H9 (cell line): ENCODE data around the gene KRR1. TPM values are rescaled to one million over a fixed set of nuclear protein-coding genes. Genes with fewer than 3 reads are reported as not detected.

ENCODE experiments used
- DNase-seq: peaks from one replicate; pipeline ENCODE4 v3.0.0-alpha.2; 2017
- H2AFZ ChIP-seq: one replicate; pipeline ENCODE4 v1.6.1; 2013; ENCODE audit warnings: mild to moderate bottlenecking, low read length, control low read depth, moderate library complexity
- H2AK5ac ChIP-seq: 2 replicates; pipeline ENCODE4 v1.6.1; 2013; ENCODE audit warnings: low read length, control low read depth, mixed read lengths; ENCODE audit not compliant: insufficient read length
- H2BK120ac ChIP-seq: one replicate; pipeline ENCODE4 v1.6.1; 2013; ENCODE audit warnings: low read depth, mild to moderate bottlenecking, low read length, control low read depth, inconsistent platforms; ENCODE audit not compliant: poor library complexity, severe bottlenecking
- H2BK12ac ChIP-seq: 2 replicates; pipeline ENCODE4 v1.6.1; 2013; ENCODE audit warnings: low read length, control low read depth, mixed read lengths, low read depth; ENCODE audit not compliant: insufficient read length
- H2BK15ac ChIP-seq: 2 replicates; pipeline ENCODE4 v1.6.1; 2013; ENCODE audit warnings: low read depth, low read length, control low read depth
- H2BK20ac ChIP-seq: one replicate; pipeline ENCODE4 v1.6.1; 2013; ENCODE audit warnings: low read depth, mild to moderate bottlenecking, low read length, control low read depth, inconsistent platforms; ENCODE audit not compliant: poor library complexity, severe bottlenecking
- H2BK5ac ChIP-seq: 2 replicates; pipeline ENCODE4 v1.6.1; 2013; ENCODE audit warnings: low read length, control low read depth, mixed read lengths; ENCODE audit not compliant: insufficient read length
- H3K14ac ChIP-seq: 2 replicates; pipeline ENCODE4 v1.6.1; 2013; ENCODE audit warnings: low read length, control low read depth; ENCODE audit not compliant: insufficient read depth
- H3K18ac ChIP-seq: 2 replicates; pipeline ENCODE4 v1.6.1; 2013; ENCODE audit warnings: low read depth, mild to moderate bottlenecking, mixed read lengths, low read length, control low read depth; ENCODE audit not compliant: insufficient read length
- H3K23ac ChIP-seq: 2 replicates; pipeline ENCODE4 v1.6.1; 2013; ENCODE audit warnings: low read length, control low read depth, mixed read lengths, low read depth; ENCODE audit not compliant: insufficient read length
- H3K23me2 ChIP-seq: 2 replicates; pipeline ENCODE4 v1.6.1; 2013; ENCODE audit warnings: low read depth, mild to moderate bottlenecking, mixed read lengths, low read length, control low read depth; ENCODE audit not compliant: insufficient read length, poor library complexity, severe bottlenecking
- H3K27ac ChIP-seq: 2 replicates; pipeline ENCODE4 v1.5.1; 2013; ENCODE audit warnings: low read length, control low read depth, mixed read lengths, low read depth; ENCODE audit not compliant: insufficient read length
- H3K27me3 ChIP-seq: 2 replicates; pipeline ENCODE4 v1.6.1; 2013; ENCODE audit warnings: low read length, control low read depth, inconsistent platforms; ENCODE audit not compliant: insufficient read depth
- H3K4ac ChIP-seq: 2 replicates; pipeline ENCODE4 v1.6.1; 2013; ENCODE audit warnings: low read depth, mild to moderate bottlenecking, control low read depth, inconsistent platforms, low read length, moderate library complexity
- H3K4me1 ChIP-seq: 2 replicates; pipeline ENCODE4 v1.6.1; 2013; ENCODE audit warnings: low read length, control low read depth, inconsistent platforms; ENCODE audit not compliant: insufficient read depth
- H3K4me2 ChIP-seq: 2 replicates; pipeline ENCODE4 v1.6.1; 2013; ENCODE audit warnings: low read length, control low read depth, mixed read lengths; ENCODE audit not compliant: insufficient read length, insufficient read depth
- H3K56ac ChIP-seq: 2 replicates; pipeline ENCODE4 v1.6.1; 2013; ENCODE audit warnings: low read depth, mild to moderate bottlenecking, mixed read lengths, low read length, control low read depth; ENCODE audit not compliant: insufficient read length
- H3K79me1 ChIP-seq: 2 replicates; pipeline ENCODE4 v1.6.1; 2013; ENCODE audit warnings: low read depth, mild to moderate bottlenecking, moderate library complexity, low read length, control low read depth, inconsistent platforms; ENCODE audit not compliant: insufficient read depth, poor library complexity, severe bottlenecking
- H3K79me2 ChIP-seq: 2 replicates; pipeline ENCODE4 v1.6.1; 2013; ENCODE audit warnings: low read length, control low read depth, inconsistent platforms; ENCODE audit not compliant: insufficient read depth
- H3K9ac ChIP-seq: 2 replicates; pipeline ENCODE4 v1.6.1; 2013; ENCODE audit warnings: low read length, control low read depth, mixed read lengths; ENCODE audit not compliant: insufficient read length; ENCODE audit errors: extremely low read depth
- H3K9me3 ChIP-seq: one replicate; pipeline ENCODE4 v1.6.1; 2013; ENCODE audit warnings: low read depth, low read length, inconsistent platforms; ENCODE audit not compliant: control insufficient read depth
- H3T11ph ChIP-seq: one replicate; pipeline ENCODE4 v1.6.1; 2013; ENCODE audit warnings: mild to moderate bottlenecking, low read length, control low read depth, inconsistent platforms
- H4K20me1 ChIP-seq: one replicate; pipeline ENCODE4 v1.6.1; 2013; ENCODE audit not compliant: control insufficient read depth, insufficient read length, insufficient read depth
- H4K5ac ChIP-seq: 2 replicates; pipeline ENCODE4 v1.6.1; 2013; ENCODE audit warnings: low read depth, mild to moderate bottlenecking, mixed read lengths, low read length, control low read depth; ENCODE audit not compliant: insufficient read length
- H4K8ac ChIP-seq: replicated peaks from 2 replicates; pipeline ENCODE4 v1.6.1; 2013; ENCODE audit warnings: low read length, control low read depth, mixed read lengths, low read depth; ENCODE audit not compliant: insufficient read length
- H4K91ac ChIP-seq: 2 replicates; pipeline ENCODE4 v1.6.1; 2013; ENCODE audit warnings: low read depth, mild to moderate bottlenecking, moderate library complexity, mixed read lengths, low read length, control low read depth; ENCODE audit not compliant: insufficient read length
- H3K27ac Mint-ChIP-seq, 3 experiments: 2 replicates in 2 of 3; 3 replicates in 1 of 3; pipeline ENCODE4 v1.8.0; 2020 to 2021; ENCODE audit warnings: mixed read lengths in 3 of 3, mild to moderate bottlenecking in 1 of 3, moderate library complexity in 1 of 3
- H3K27me3 Mint-ChIP-seq: 2 replicates; pipeline ENCODE4 v1.8.0; 2021; ENCODE audit warnings: low read depth, mild to moderate bottlenecking, moderate library complexity, mixed read lengths
- H3K36me3 Mint-ChIP-seq, 3 experiments: 2 replicates in 2 of 3; 3 replicates in 1 of 3; pipeline ENCODE4 v1.8.0; 2020 to 2021; ENCODE audit warnings: low read depth in 3 of 3, mixed read lengths in 3 of 3; ENCODE audit not compliant: insufficient read depth in 1 of 3
- H3K4me1 Mint-ChIP-seq, 2 experiments: 2 replicates each; pipeline ENCODE4 v1.8.0; 2020; ENCODE audit warnings: mixed read lengths in 2 of 2
- H3K4me3 Mint-ChIP-seq, 2 experiments: 2 replicates in 1 of 2; 3 replicates in 1 of 2; pipeline ENCODE4 v1.8.0; 2020 to 2021; ENCODE audit warnings: mild to moderate bottlenecking in 2 of 2, mixed read lengths in 2 of 2, moderate library complexity in 1 of 2
- H3K9me3 Mint-ChIP-seq, 2 experiments: 2 replicates in 1 of 2; 3 replicates in 1 of 2; pipeline ENCODE4 v1.8.0; 2020; ENCODE audit warnings: mild to moderate bottlenecking in 2 of 2, mixed read lengths in 2 of 2, moderate library complexity in 1 of 2
- CTCF ChIP-seq: fragments of 200-600 bp; sonication (generic); conservative IDR thresholded peaks from 3 replicates; pipeline ENCODE4 v1.8.0; 2021; ENCODE audit warnings: antibody characterized with exemption, mild to moderate bottlenecking
- WGBS: extraction: QIAGEN DNeasy Blood & Tissue Kit; methylation state at CpG from one replicate; pipeline ENCODE4 v1.1.7; 2013; ENCODE audit warnings: missing lambda C conversion rate, low lambda C conversion rate, mixed read lengths; ENCODE audit not compliant: insufficient read length; ENCODE audit errors: extremely low coverage; 5-methylcytosine and 5-hydroxymethylcytosine counted together
- total RNA-seq: library from RNA; stranded (reverse); gene quantifications from 2 replicates; pipeline ENCODE4 v1.2.1, GENCODE V29; 2021

The KRR1 gene
- total RNA-seq, 1 experiment from 2014 or later = 88.9 TPM

GRCh38 chr12:75553398-75553797 is 42.0 kb upstream of the KRR1 start:
- Mint-ChIP-seq H3K27ac (0 out of 7 replicates have a peak overlapping the region, but pooled peaks of 1 of the 3 experiments have one; percentile 36), H3K4me1 (peaks cover 20 to 29% of the 10 kb centered on the region in 2 experiments), H3K4me3 (no peak overlapping the region), H3K36me3 (no peaks in the 10 kb centered on the region), H3K27me3 (no peaks in the 10 kb centered on the region), H3K9me3 (no peaks in the 10 kb centered on the region)
- no peak overlapping the region for H3K23ac ChIP-seq
- no peak overlapping the region for H3K14ac ChIP-seq
- no peak overlapping the region for H3K27ac ChIP-seq
- H3K23me2 ChIP-seq = no peaks in the 10 kb centered on the region
- no peak overlapping the region for H3K4ac ChIP-seq
- H3K79me2 ChIP-seq = no peaks in the 10 kb centered on the region; the same call in 1 of the 2 replicates
- H3K9me3 ChIP-seq = no peaks in the 10 kb centered on the region
- no peak overlapping the region for H3K9ac ChIP-seq
- no peak overlapping the region for H3K18ac ChIP-seq
- no peak overlapping the region for H2BK20ac ChIP-seq
- no peak overlapping the region for H2BK12ac ChIP-seq
- no peaks in the 10 kb centered on the region for H3K79me1 ChIP-seq
- H3K56ac ChIP-seq = no peak overlapping the region
- no peaks in the 10 kb centered on the region for H3K27me3 ChIP-seq
- H4K20me1 ChIP-seq = no peaks in the 10 kb centered on the region
- TF ChIP-seq CTCF = no peak
- no peak overlapping the region for H3K4me2 ChIP-seq
- no peak overlapping the region for H2AFZ ChIP-seq
- no peak overlapping the region for H2BK120ac ChIP-seq
- WGBS = no CpG with 5 or more reads among the region's 1 CpG
- no peak overlapping the region for H4K91ac ChIP-seq
- H2AK5ac ChIP-seq = no peak overlapping the region
- no peak overlapping the region for H2BK5ac ChIP-seq
- H3T11ph ChIP-seq = no peak overlapping the region
- no peak overlapping the region for H2BK15ac ChIP-seq
- no peak overlapping the region for H4K5ac ChIP-seq
- no peak for DNase-seq
- H3K4me1 ChIP-seq = peaks cover 3% of the 10 kb centered on the region; the same call in 1 of the 2 replicates
- no peak overlapping the region for H4K8ac ChIP-seq
